ENCODE data around the gene ZNF865.

ZNF865 gene

GRCh38 chr19:55661826-55662225 lies 56.4 kb downstream of the ZNF865 start:
- TF ChIP-seq CTCF (IDR thresholded peaks at IDR 0.05; ENCODE audit: extremely low read depth, insufficient read depth, missing control alignments), result no peak
- no peak for DNase-seq (ENCODE audit: low spot score)
- in situ Hi-C loops (cut with MboI; ENCODE audit: low pct_unique_long_range_greater_than_20kb, low sequenced_read_pairs, unreplicated experiment), result no loop called here

GRCh38 chr19:55663846-55664536 lies 58.5 kb downstream of the ZNF865 start:
- in situ Hi-C loops (cut with MboI; ENCODE audit: low pct_unique_long_range_greater_than_20kb, low sequenced_read_pairs, unreplicated experiment), result no loop called here
- no peak for DNase-seq (ENCODE audit: low spot score)
- TF ChIP-seq CTCF (IDR thresholded peaks at IDR 0.05; ENCODE audit: extremely low read depth, insufficient read depth, missing control alignments), result no peak

GRCh38 chr19:55666343-55667005 lies 61.0 kb downstream of the ZNF865 start:
- in situ Hi-C loops (cut with MboI; ENCODE audit: low pct_unique_long_range_greater_than_20kb, low sequenced_read_pairs, unreplicated experiment), result no loop called here
- no peak for TF ChIP-seq CTCF (IDR thresholded peaks at IDR 0.05; ENCODE audit: extremely low read depth, insufficient read depth, missing control alignments)
- no peak for DNase-seq (ENCODE audit: low spot score)

Data from GM13977 (cell line).